ENCODE measurements around the gene CDC45.
"Not testable (repeated sequence)": the region's sequence is repeated elsewhere in the genome, so short reads cannot be mapped to it uniquely, and the experiment has no call there.

CDC45 gene

DNA sequence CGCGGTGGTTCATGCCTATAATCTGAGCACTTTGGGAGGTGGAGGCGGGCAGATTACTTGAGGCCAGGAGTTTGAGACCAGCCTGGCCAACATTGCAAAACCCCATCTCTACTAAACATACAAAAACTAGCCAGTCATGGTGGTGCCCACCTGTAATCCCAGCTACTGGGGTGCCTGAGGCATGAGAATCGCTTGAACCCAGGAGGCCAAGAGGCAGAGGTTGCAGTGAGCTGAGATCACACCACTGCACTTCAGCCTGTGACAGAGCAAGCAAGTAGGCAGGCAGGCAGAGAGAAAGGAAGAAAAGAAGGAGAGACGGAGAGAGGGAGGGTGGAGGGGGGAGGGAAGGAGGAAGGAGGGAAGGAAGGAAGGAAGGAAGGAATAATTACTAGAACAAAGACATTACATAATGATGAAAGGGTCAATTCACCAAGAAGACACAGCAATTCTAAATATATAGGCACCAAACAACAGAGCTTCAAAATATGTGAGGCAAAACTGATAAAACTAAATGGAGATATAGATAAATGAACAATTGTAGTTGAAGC, 58.3 kb downstream of the CDC45 start:
- CTCF ChIA-PET: interaction anchor here (1.1 to 1.3 kb wide), 2 partner anchors 17 to 142 kb away, joined by 3 read pairs; no protein-coding TSS in a partner anchor
- POLR2A ChIA-PET: no interaction called here
- DNase-seq (ENCODE audit: extremely low spot score): no peak
- TF ChIP-seq, protein P1, sequence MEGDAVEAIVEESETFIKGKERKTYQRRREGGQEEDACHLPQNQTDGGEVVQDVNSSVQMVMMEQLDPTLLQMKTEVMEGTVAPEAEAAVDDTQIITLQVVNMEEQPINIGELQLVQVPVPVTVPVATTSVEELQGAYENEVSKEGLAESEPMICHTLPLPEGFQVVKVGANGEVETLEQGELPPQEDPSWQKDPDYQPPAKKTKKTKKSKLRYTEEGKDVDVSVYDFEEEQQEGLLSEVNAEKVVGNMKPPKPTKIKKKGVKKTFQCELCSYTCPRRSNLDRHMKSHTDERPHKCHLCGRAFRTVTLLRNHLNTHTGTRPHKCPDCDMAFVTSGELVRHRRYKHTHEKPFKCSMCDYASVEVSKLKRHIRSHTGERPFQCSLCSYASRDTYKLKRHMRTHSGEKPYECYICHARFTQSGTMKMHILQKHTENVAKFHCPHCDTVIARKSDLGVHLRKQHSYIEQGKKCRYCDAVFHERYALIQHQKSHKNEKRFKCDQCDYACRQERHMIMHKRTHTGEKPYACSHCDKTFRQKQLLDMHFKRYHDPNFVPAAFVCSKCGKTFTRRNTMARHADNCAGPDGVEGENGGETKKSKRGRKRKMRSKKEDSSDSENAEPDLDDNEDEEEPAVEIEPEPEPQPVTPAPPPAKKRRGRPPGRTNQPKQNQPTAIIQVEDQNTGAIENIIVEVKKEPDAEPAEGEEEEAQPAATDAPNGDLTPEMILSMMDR (IDR thresholded peaks at IDR 0.05; ENCODE audit: control extremely low read depth, extremely low read depth, low read depth, missing control alignments): no peak

GRCh38 chr22:19540394-19540793, 60.7 kb downstream of the CDC45 start:
- DNase-seq (ENCODE audit: extremely low spot score): no peak
- CTCF ChIA-PET: no interaction called here
- TF ChIP-seq, protein P1 (IDR thresholded peaks at IDR 0.05; ENCODE audit: control extremely low read depth, extremely low read depth, low read depth, missing control alignments): no peak
- POLR2A ChIA-PET: no interaction called here

GRCh38 chr22:19543970-19544708, 64.4 kb downstream of the CDC45 start:
- DNase-seq (ENCODE audit: extremely low spot score): no peak
- TF ChIP-seq, protein P1 (IDR thresholded peaks at IDR 0.05; ENCODE audit: control extremely low read depth, extremely low read depth, low read depth, missing control alignments): no peak
- POLR2A ChIA-PET: no interaction called here
- CTCF ChIA-PET: no interaction called here

GRCh38 chr22:19545935-19546207, 66.2 kb downstream of the CDC45 start:
- POLR2A ChIA-PET: no interaction called here

DNA sequence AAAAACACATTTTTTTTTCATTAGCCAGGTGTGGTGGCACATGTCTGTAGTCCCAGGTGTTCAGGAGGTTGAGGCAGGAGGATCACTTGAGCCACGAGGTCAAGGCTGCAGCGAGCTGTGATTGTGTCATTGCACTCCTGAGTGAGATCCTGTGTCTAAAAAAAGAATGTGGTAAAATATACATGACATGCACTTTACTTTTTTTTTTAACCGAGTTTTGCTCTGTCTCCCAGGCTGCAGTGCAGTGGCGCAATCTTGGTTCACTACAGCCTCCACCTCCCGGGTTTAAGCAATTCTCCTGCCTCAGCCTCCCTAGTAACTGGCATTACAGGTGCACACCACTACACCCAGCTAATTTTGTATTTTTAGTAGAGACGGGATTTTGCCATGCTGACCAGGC, 67.0 kb downstream of the CDC45 start:
- ChIA-PET CTCF (no interaction called here), POLR2A (no interaction called here)

More at GRCh38 chr22:19545935-19546207, 66.2 kb downstream of the CDC45 start:
- TF ChIP-seq, protein P1 (IDR thresholded peaks at IDR 0.05; ENCODE audit: control extremely low read depth, extremely low read depth, low read depth, missing control alignments): no peak
- DNase-seq (ENCODE audit: extremely low spot score): no peak
- CTCF ChIA-PET: no interaction called here

DNA sequence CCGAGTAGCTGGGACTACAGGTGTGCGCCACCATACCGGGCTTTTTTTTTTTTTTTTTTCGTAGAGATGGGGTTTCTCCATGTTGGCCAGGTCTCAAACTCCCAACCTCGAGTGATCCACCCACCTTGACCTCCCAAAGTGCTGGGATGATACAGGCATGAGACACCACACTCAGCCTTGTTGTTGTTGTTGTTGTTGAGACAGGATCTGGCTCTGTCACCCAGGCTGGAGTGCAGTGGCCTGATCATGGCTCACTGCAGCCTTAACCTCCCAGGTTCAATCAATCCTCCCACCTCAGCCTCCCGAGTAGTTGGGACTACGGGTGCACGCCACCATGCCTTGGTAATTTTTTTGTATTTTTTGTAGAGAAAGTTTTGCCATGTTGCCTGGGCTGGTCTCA, 67.9 kb downstream of the CDC45 start:
- TF ChIP-seq, protein P1 (IDR thresholded peaks at IDR 0.05; ENCODE audit: control extremely low read depth, extremely low read depth, low read depth, missing control alignments): no peak
- ChIA-PET POLR2A (no interaction called here), CTCF (no interaction called here)
- no peak for DNase-seq (ENCODE audit: extremely low spot score)

More for the DNA sequence above, 67.0 kb downstream of the CDC45 start:
- TF ChIP-seq, protein P1 (IDR thresholded peaks at IDR 0.05; ENCODE audit: control extremely low read depth, extremely low read depth, low read depth, missing control alignments): no peak
- no peak for DNase-seq (ENCODE audit: extremely low spot score)

- CTCF ChIA-PET; DNase-seq (ENCODE audit: extremely low spot score); POLR2A ChIA-PET: not testable (repeated sequence)
These were observed 68.7 kb downstream of the CDC45 start for GRCh38 chr22:19548427-19548826.
